BE2C (cell line): ENCODE measurements around the gene SLC22A3.

Experiments
- DNase-seq: peaks from one replicate; pipeline ENCODE4 v3.0.0-alpha.2; 2020
- H3K27me3 ChIP-seq: fragments of 250-450 bp; sonication (Bioruptor Pico); 2 replicates; pipeline ENCODE4 v1.5.1; 2020; ENCODE audit warnings: mild to moderate bottlenecking
- H3K36me3 ChIP-seq: fragments of 250-450 bp; sonication (Bioruptor Pico); 2 replicates; pipeline ENCODE4 v1.5.1; 2020; ENCODE audit warnings: mild to moderate bottlenecking
- H3K4me1 ChIP-seq: fragments of 250-450 bp; sonication (Bioruptor Pico); 2 replicates; pipeline ENCODE4 v1.5.1; 2020
- H3K4me3 ChIP-seq: 2 replicates; pipeline ENCODE4 v1.5.1; 2011; ENCODE audit warnings: low read depth, low read length
- H3K9me3 ChIP-seq: fragments of 250-450 bp; sonication (Bioruptor Pico); 2 replicates; pipeline ENCODE4 v1.5.1; 2020
- CTCF ChIP-seq: IDR thresholded peaks from 2 replicates; pipeline ENCODE4 v1.5.1; 2012; ENCODE audit warnings: mild to moderate bottlenecking, low read depth, low read length

The SLC22A3 gene

GRCh38 chr6:160428818-160429619 lies 80.8 kb downstream of the SLC22A3 start:
- Histone ChIP-seq H3K36me3 (no peaks in the 10 kb centered on the region), H3K27me3 (no peaks in the 10 kb centered on the region), H3K9me3 (no peaks in the 10 kb centered on the region), H3K4me1 (no peaks in the 10 kb centered on the region), H3K4me3 (no peak overlapping the region)
- TF ChIP-seq CTCF = no peak
- no peak for DNase-seq

GRCh38 chr6:160429620-160429895 lies 81.4 kb downstream of the SLC22A3 start:
- no peaks in the 10 kb centered on the region for H3K27me3 ChIP-seq
- H3K4me1 ChIP-seq = no peaks in the 10 kb centered on the region
- no peak for DNase-seq
- H3K36me3 ChIP-seq = no peaks in the 10 kb centered on the region
- no peak overlapping the region for H3K4me3 ChIP-seq
- no peaks in the 10 kb centered on the region for H3K9me3 ChIP-seq
- TF ChIP-seq CTCF = no peak

- DNase-seq = no peak
- Histone ChIP-seq H3K4me1 (no peaks in the 10 kb centered on the region), H3K9me3 (no peaks in the 10 kb centered on the region), H3K27me3 (no peaks in the 10 kb centered on the region; the same call in 1 of the 2 replicates), H3K4me3 (no peak overlapping the region), H3K36me3 (no peaks in the 10 kb centered on the region)
- no peak for TF ChIP-seq CTCF
Measured at GRCh38 chr6:160430203-160430602, 82.0 kb downstream of the SLC22A3 start.

- no peak for DNase-seq
- no peak for TF ChIP-seq CTCF
- Histone ChIP-seq H3K9me3 (no peaks in the 10 kb centered on the region), H3K4me3 (no peak overlapping the region), H3K4me1 (no peaks in the 10 kb centered on the region), H3K36me3 (no peaks in the 10 kb centered on the region), H3K27me3 (no peaks in the 10 kb centered on the region; the same call in 1 of the 2 replicates)
Measured at GRCh38 chr6:160430751-160431150, 82.6 kb downstream of the SLC22A3 start.

- no peak for DNase-seq
- TF ChIP-seq CTCF = no peak
- Histone ChIP-seq H3K36me3 (no peaks in the 10 kb centered on the region), H3K9me3 (no peaks in the 10 kb centered on the region), H3K4me1 (no peaks in the 10 kb centered on the region), H3K27me3 (no peaks in the 10 kb centered on the region; the same call in 1 of the 2 replicates), H3K4me3 (no peak overlapping the region)
Measured at GRCh38 chr6:160431226-160431625, 83.0 kb downstream of the SLC22A3 start.

GRCh38 chr6:160431791-160432404 lies 83.7 kb downstream of the SLC22A3 start:
- Histone ChIP-seq H3K4me1 (no peaks in the 10 kb centered on the region), H3K27me3 (no peaks in the 10 kb centered on the region; the same call in 1 of the 2 replicates), H3K9me3 (no peaks in the 10 kb centered on the region), H3K4me3 (no peak overlapping the region), H3K36me3 (no peaks in the 10 kb centered on the region)
- DNase-seq = no peak
- TF ChIP-seq CTCF = no peak
